ENCODE results near the gene TMOD1.

Gene TMOD1

GRCh38 chr9:97555164-97555563 lies 53.7 kb downstream of the TMOD1 start:
- DNase-seq (ENCODE audit: insufficient read length) (no peak), FAIRE-seq (no peak)
- TF ChIP-seq POLR2AphosphoS5 (IDR thresholded peaks at IDR 0.05; ENCODE audit: low read depth, low read length) (no peak), TAF1 (IDR thresholded peaks at IDR 0.05; ENCODE audit: borderline replicate concordance, low read depth, low read length) (no peak), POLR2A (IDR thresholded peaks at IDR 0.05; ENCODE audit: low read depth, low read length) (no peak)

GRCh38 chr9:97556036-97556720 lies 54.7 kb downstream of the TMOD1 start:
- TF ChIP-seq POLR2AphosphoS5 (IDR thresholded peaks at IDR 0.05; ENCODE audit: low read depth, low read length) (no peak), POLR2A (IDR thresholded peaks at IDR 0.05; ENCODE audit: low read depth, low read length) (no peak), TAF1 (IDR thresholded peaks at IDR 0.05; ENCODE audit: borderline replicate concordance, low read depth, low read length) (no peak)
- FAIRE-seq (no peak), DNase-seq (ENCODE audit: insufficient read length) (no peak)

- TF ChIP-seq POLR2A (IDR thresholded peaks at IDR 0.05; ENCODE audit: low read depth, low read length), result no peak
- DNase-seq (ENCODE audit: insufficient read length) (no peak), FAIRE-seq (peak; percentile 67)
Measured at GRCh38 chr9:97556721-97557605, 55.5 kb downstream of the TMOD1 start.

- TF ChIP-seq POLR2AphosphoS5 (IDR thresholded peaks at IDR 0.05; ENCODE audit: low read depth, low read length) (no peak), TAF1 (IDR thresholded peaks at IDR 0.05; ENCODE audit: borderline replicate concordance, low read depth, low read length) (no peak), POLR2A (IDR thresholded peaks at IDR 0.05; ENCODE audit: low read depth, low read length) (no peak)
- DNase-seq (ENCODE audit: insufficient read length), result no peak
- FAIRE-seq, result no peak
Measured at GRCh38 chr9:97557606-97558095, 56.2 kb downstream of the TMOD1 start.

GRCh38 chr9:97558701-97559101 lies 57.2 kb downstream of the TMOD1 start:
- DNase-seq (ENCODE audit: insufficient read length) (no peak), FAIRE-seq (peak; percentile 90)
- no peak for TF ChIP-seq POLR2AphosphoS5 (IDR thresholded peaks at IDR 0.05; ENCODE audit: low read depth, low read length)
- no peak for TF ChIP-seq POLR2A (IDR thresholded peaks at IDR 0.05; ENCODE audit: low read depth, low read length)
- no peak for TF ChIP-seq TAF1 (IDR thresholded peaks at IDR 0.05; ENCODE audit: borderline replicate concordance, low read depth, low read length)

- DNase-seq (ENCODE audit: insufficient read length) (no peak), FAIRE-seq (no peak)
- TF ChIP-seq TAF1 (IDR thresholded peaks at IDR 0.05; ENCODE audit: borderline replicate concordance, low read depth, low read length) (0 out of 2 replicates have a peak, but pooled peaks have one; percentile 24), POLR2AphosphoS5 (IDR thresholded peaks at IDR 0.05; ENCODE audit: low read depth, low read length) (no peak)
Measured at GRCh38 chr9:97559111-97559514, 57.6 kb downstream of the TMOD1 start.

- no peak for TF ChIP-seq POLR2A (IDR thresholded peaks at IDR 0.05; ENCODE audit: low read depth, low read length)
- TF ChIP-seq POLR2AphosphoS5 (IDR thresholded peaks at IDR 0.05; ENCODE audit: low read depth, low read length), result no peak
- no peak for TF ChIP-seq TAF1 (IDR thresholded peaks at IDR 0.05; ENCODE audit: borderline replicate concordance, low read depth, low read length)
- no peak for DNase-seq (ENCODE audit: insufficient read length)
- no peak for FAIRE-seq
Measured at GRCh38 chr9:97560154-97560553, 58.7 kb downstream of the TMOD1 start.

GRCh38 chr9:97560851-97561250 lies 59.4 kb downstream of the TMOD1 start:
- no peak for FAIRE-seq
- no peak for TF ChIP-seq POLR2AphosphoS5 (IDR thresholded peaks at IDR 0.05; ENCODE audit: low read depth, low read length)
- TF ChIP-seq POLR2A (IDR thresholded peaks at IDR 0.05; ENCODE audit: low read depth, low read length), result no peak
- no peak for TF ChIP-seq TAF1 (IDR thresholded peaks at IDR 0.05; ENCODE audit: borderline replicate concordance, low read depth, low read length)
- no peak for DNase-seq (ENCODE audit: insufficient read length)

GRCh38 chr9:97561501-97561900 lies 60.0 kb downstream of the TMOD1 start:
- TF ChIP-seq POLR2A (IDR thresholded peaks at IDR 0.05; ENCODE audit: low read depth, low read length) (no peak), POLR2AphosphoS5 (IDR thresholded peaks at IDR 0.05; ENCODE audit: low read depth, low read length) (no peak), TAF1 (IDR thresholded peaks at IDR 0.05; ENCODE audit: borderline replicate concordance, low read depth, low read length) (no peak)
- DNase-seq (ENCODE audit: insufficient read length) (no peak), FAIRE-seq (no peak)

GRCh38 chr9:97562542-97562941 lies 61.1 kb downstream of the TMOD1 start:
- DNase-seq (ENCODE audit: insufficient read length) (no peak), FAIRE-seq (no peak)
- TF ChIP-seq POLR2AphosphoS5 (IDR thresholded peaks at IDR 0.05; ENCODE audit: low read depth, low read length) (no peak), TAF1 (IDR thresholded peaks at IDR 0.05; ENCODE audit: borderline replicate concordance, low read depth, low read length) (no peak), POLR2A (IDR thresholded peaks at IDR 0.05; ENCODE audit: low read depth, low read length) (no peak)

- FAIRE-seq, result no peak
- TF ChIP-seq POLR2AphosphoS5 (IDR thresholded peaks at IDR 0.05; ENCODE audit: low read depth, low read length), result no peak
- TF ChIP-seq POLR2A (IDR thresholded peaks at IDR 0.05; ENCODE audit: low read depth, low read length), result no peak
- TF ChIP-seq TAF1 (IDR thresholded peaks at IDR 0.05; ENCODE audit: borderline replicate concordance, low read depth, low read length), result no peak
- no peak for DNase-seq (ENCODE audit: insufficient read length)
Measured at GRCh38 chr9:97563458-97564135, 62.1 kb downstream of the TMOD1 start.
